GM12891 (cell line): ENCODE data around the gene SHISA9.

Experiments
- DNase-seq: peaks from one replicate; pipeline ENCODE4 v3.0.0; 2011; ENCODE audit warnings: low spot score; ENCODE audit not compliant: insufficient read length
- FAIRE-seq: peaks from 2 replicates; lab custom pipeline; 2011; peaks lifted over from hg19 to GRCh38; lab: Jason Lieb, UNC
- PAX5 ChIP-seq: IDR thresholded peaks from 2 replicates; pipeline ENCODE4 v1.6.1; 2011; ENCODE audit warnings: low read length, moderate library complexity, mild to moderate bottlenecking; ENCODE audit not compliant: insufficient read depth, severe bottlenecking
- POLR2A ChIP-seq: IDR thresholded peaks from 2 replicates; pipeline ENCODE4 v1.6.1; 2011; ENCODE audit warnings: low read depth, low read length, control low read depth
- POLR2AphosphoS5 ChIP-seq: IDR thresholded peaks from 2 replicates; pipeline ENCODE4 v1.6.1; 2011; ENCODE audit warnings: low read depth, low read length, control low read depth
- POU2F2 ChIP-seq: IDR thresholded peaks from 2 replicates; pipeline ENCODE4 v1.6.1; 2011; ENCODE audit warnings: low read depth, mild to moderate bottlenecking, control low read depth, low read length, moderate library complexity
- SPI1 ChIP-seq: IDR thresholded peaks from 2 replicates; pipeline ENCODE4 v1.6.1; 2011; ENCODE audit warnings: low read depth, low read length, control low read depth
- TAF1 ChIP-seq: IDR thresholded peaks from 2 replicates; pipeline ENCODE4 v1.6.1; 2011; ENCODE audit warnings: low read depth, low read length, control low read depth

Gene SHISA9

DNA sequence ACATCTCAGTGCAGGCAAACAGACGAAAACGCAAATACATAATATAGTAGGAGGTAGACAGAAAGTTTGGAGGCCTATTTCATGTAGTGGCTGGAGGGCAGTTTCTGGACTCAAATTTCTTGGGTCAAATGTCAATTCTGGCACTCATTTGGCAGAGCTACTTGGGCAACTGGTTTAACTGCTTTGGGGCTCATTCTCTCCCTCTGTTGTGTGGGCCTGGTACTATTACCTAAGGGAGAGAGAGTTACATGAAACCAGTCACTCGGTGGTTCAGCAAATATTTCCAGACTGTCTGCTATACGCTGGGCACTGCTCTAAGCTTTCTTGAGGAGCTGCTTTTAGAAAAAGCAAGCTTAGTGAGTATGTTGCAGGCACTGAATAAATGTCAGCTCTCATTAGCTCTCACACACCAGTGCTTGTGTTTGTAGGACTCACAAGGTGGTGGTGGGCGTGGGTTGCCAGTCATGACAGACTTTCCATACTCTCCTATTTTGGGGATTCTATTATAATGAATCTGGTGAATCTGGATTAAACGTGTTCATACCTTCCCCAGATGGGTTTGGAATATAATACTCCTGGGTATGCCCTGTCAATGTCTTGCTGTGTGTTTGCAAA is 1.8 kb upstream of the SHISA9 start:
- TF ChIP-seq POLR2A (no peak), PAX5 (no peak), TAF1 (no peak), POU2F2 (no peak), POLR2AphosphoS5 (no peak), SPI1 (no peak)
- no peak for FAIRE-seq
- DNase-seq, result no peak

DNA sequence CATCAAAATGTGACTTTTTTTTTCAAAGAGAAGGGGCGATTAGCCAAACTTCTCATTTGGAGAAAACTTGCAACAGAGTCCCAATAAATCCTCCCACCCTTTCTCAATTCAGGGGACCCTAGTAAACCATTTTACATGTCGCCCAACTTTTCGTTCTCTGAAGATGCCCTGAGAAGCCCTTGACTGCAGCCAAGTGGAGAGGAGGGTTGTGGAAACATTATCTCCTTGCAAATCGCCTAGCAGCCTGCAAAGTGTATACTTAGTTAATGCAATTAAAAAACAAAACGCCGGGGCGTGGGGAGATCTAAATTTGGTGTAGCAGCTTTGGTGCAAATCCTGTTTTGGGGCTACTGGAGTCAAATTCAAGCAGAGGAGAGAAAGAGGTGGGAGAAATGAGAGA is 1.2 kb upstream of the SHISA9 start:
- no peak for FAIRE-seq
- TF ChIP-seq POLR2A (no peak), SPI1 (no peak), POU2F2 (no peak), TAF1 (no peak), POLR2AphosphoS5 (no peak), PAX5 (no peak)
- DNase-seq, result no peak

DNA sequence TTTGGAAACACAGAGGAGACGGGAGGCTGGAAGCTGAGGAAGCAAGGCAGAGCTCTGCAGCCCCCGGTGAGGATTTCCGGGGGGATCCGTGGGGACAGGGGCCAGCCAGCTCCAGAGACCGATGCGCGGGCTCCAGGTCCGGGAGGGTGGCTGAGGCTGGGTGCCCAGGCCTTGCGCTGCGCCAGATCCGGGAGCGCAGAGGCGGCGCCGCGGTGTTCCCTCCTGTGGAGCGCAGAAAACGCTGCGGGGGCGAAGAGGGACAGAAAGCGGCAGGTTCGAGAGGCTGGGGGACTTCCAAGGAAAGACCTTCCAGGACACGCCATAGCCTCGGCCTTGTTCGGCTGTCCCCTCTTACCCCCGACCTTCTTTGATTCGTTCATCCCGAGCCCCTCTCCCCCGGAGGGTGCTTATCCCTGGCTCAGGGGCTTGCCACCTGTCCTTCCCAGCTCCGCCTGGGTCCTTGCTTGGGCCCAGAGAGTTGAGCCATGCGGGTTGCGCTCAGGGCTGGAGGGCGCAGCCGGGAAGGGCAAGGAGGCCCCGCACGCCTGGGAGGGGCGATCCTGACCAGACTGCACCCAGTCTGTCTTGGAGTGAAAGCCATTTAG is 697 bp upstream of the SHISA9 start:
- TF ChIP-seq POU2F2 (no peak), POLR2A (no peak), TAF1 (no peak), SPI1 (no peak), POLR2AphosphoS5 (no peak), PAX5 (no peak)
- no peak for FAIRE-seq
- DNase-seq, result no peak

- no peak for TF ChIP-seq POLR2A
- no peak for FAIRE-seq
- DNase-seq, result no peak
Measured at GRCh38 chr16:12901204-12901596, 198 bp upstream of the SHISA9 start.

GRCh38 chr16:12902511-12903372 is 1.3 kb downstream of the SHISA9 start:
- no peak for DNase-seq
- peak; percentile 45 for FAIRE-seq
- TF ChIP-seq SPI1, result no peak

DNA sequence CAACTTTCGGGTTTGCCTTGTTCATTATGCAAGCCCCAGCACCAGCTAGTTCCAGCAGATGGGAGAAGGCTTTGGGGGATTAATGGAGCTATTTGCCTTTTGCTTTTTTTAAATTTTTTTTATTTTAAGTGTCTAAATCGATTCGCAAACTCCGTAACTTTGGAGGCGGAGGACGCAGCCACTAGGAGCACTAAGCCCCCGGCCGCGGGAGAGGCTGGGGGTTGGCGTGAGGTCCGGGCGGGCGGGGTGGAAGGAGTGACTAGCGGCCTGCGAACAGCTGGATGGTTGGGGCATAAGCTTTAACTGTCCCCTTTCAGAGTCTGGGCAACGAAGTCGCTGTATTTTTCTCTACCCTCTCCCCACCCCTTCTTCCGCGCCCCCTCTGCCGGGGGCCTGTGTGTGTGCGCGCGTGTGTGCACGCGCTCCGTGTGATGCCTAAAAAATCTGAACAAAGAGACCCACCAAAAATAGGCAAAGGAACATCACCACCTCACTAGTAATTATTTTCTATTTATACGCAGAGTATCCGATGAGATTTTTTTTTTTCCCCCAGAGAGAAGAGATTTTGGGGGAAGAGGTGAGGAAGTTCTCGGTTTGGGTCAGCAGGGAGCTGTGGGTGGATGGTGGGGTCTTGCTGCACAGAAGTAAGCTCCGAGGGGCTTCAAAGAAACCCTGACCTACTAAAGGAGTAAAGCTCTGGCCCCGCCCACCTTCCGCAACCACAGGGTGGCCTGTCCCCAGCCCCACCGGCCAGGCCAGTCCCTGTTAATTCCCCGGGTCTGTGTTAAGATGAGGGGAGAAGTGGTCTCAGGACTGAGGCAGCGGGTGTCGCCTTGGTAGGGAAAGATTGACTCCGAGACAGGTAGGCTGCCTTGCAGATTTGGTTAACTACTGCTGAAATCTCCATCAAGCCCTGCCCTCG is 2.3 kb downstream of the SHISA9 start:
- DNase-seq (no peak), FAIRE-seq (no peak)
- TF ChIP-seq POLR2AphosphoS5 (no peak), POU2F2 (no peak), SPI1 (no peak), POLR2A (no peak), TAF1 (no peak), PAX5 (no peak)

GRCh38 chr16:12904329-12904671 is 2.9 kb downstream of the SHISA9 start:
- DNase-seq, result no peak
- TF ChIP-seq POLR2AphosphoS5, result no peak
- TF ChIP-seq POLR2A, result no peak
- FAIRE-seq, result no peak

DNA sequence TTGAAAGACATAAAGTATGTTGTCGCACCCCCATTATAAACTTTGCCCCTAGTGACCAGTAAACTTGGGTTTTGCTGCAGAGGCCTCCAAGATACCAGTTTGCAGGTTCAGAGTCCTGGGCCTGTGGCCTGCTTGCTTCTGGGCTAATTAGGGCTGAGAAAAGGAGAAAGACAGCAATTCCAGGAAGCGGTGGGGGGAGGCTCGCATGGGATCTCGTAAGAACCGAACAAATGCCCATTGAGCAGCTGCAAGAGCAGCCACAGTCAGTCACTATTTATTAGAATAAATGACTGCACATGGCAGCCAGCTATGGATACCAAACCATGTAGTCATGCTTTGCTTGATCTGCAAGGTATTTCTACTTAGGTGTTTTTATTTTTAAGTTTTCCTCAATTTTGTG is 4.9 kb downstream of the SHISA9 start:
- FAIRE-seq (no peak), DNase-seq (no peak)
- TF ChIP-seq POLR2A, result no peak

DNA sequence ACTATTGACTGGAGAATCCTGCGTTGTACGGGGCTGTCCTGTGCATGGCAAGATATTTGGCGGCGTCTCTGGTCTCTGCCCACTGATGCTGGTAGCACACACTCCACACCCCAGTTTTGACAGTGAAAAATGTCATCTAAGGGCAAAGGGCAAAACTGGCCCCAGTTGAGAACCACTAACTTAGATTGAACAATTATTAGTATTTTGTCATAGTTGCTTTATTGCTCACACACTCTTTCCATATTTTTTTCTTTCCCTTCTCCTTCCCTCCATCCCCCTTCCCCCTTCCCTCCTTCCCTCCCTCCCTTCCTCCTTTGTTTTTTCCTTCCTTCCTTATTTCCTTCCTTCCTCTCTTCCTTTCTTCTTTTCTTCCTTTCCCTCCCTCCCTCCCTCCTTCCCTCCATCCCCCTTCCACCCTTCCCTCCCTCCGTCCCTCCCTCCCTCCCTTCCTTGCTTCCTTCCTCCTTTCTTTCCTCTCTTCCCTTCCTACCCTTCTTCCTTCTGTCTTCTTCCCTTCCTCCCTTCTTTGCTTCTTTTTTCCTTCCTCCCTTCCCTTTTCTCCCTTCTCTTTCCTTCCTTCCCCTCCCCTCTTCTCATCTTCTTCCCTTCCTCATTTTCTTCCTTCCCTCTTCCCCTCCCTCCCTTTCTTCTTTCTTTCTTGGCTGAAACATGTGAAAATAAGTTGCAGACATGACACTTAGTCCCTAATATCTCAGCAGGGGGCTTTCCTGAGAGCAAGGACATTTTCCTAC is 5.5 kb downstream of the SHISA9 start:
- DNase-seq (no peak), FAIRE-seq (no peak)
- TF ChIP-seq POLR2A (no peak), TAF1 (no peak), POLR2AphosphoS5 (no peak), SPI1 (no peak), PAX5 (no peak), POU2F2 (no peak)
